ENCODE results near the gene MCTP1. TPM values are rescaled to one million over a fixed set of nuclear protein-coding genes. Genes with fewer than 3 reads are reported as not detected.

Gene MCTP1
- total and polyA plus RNA-seq, 2 of the 8 experiments (the other 6 are each of a cell fraction or from before 2014, with no cell fraction given): 0.56 to 3.4 TPM

DNA sequence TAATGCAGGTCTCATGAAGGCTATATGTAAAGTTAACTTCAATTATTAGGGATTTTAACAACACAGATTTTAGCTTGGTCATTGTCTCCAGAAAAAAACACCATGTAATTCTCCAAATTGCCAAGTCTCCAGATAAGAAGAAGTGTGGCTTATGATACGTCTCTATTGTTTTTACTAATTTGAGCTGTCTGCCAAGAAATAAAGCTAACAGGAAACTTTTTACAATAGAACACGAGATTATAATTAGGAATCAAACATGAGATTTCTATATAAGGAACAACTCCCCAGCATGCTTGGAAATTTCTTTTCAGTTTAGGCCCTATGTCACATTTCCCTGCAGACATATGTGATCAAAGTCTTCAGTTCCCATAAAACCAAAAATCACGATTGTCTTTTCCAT lies 142.7 kb downstream of the MCTP1 start:
- H3K4ac ChIP-seq (replicated peaks; ENCODE audit: insufficient read length, low read depth, low read length): no peak overlapping the region
- no peak overlapping the region for H2BK12ac ChIP-seq (ENCODE audit: low read depth, low read length)
- peaks cover 0 to 1% (median 0%) of the 10 kb centered on the region in 4 experiments; a peak in 1 of 7 replicates for H3K27me3 ChIP-seq (replicated peaks in 1 of 4; ENCODE audit: control insufficient read depth in 3 of 4, extremely low read depth in 1 of 4, insufficient read depth in 3 of 4, low read length in 3 of 4)
- H4K20me1 ChIP-seq (replicated peaks in 1 of 2; ENCODE audit: control insufficient read depth in 1 of 2, insufficient read depth in 2 of 2, low read length in 2 of 2): no peaks in the 10 kb centered on the region
- ChIA-PET POLR2A (ENCODE audit: partially characterized antibody) (no interaction called here), CTCF (ENCODE audit: partially characterized antibody) (no interaction called here)
- no peaks in the 10 kb centered on the region for H3K79me1 ChIP-seq (ENCODE audit: low read depth, low read length)
- H3K4me1 ChIP-seq (replicated peaks in 1 of 4; ENCODE audit: control insufficient read depth in 3 of 4, insufficient read depth in 4 of 4, low read length in 3 of 4): no peaks in the 10 kb centered on the region
- no peak overlapping the region for H2BK120ac ChIP-seq (replicated peaks; ENCODE audit: low read depth, low read length)
- H2AFZ ChIP-seq (ENCODE audit: low read length): no peak overlapping the region
- WGBS, 2 experiments (ENCODE audit: extremely low coverage in 1 of 2, insufficient coverage in 1 of 2, insufficient read length in 1 of 2, insufficient replicate concordance in 2 of 2, low coverage in 1 of 2, low lambda C conversion rate in 2 of 2, missing lambda C conversion rate in 1 of 2): 88% methylated on average over 3 of the region's 3 CpGs; no CpG with 5 or more reads in 1 of the 2 experiments
- no peak overlapping the region for H4K91ac ChIP-seq (replicated peaks; ENCODE audit: insufficient read length, low read length)
- no peak overlapping the region for H3K56ac ChIP-seq (replicated peaks; ENCODE audit: insufficient read length, low read depth, low read length)
- no peak overlapping the region for H4K8ac ChIP-seq (ENCODE audit: extremely low read depth, insufficient read depth, low read length)
- no peak overlapping the region for H3K4me3 ChIP-seq (ENCODE audit: extremely low read depth in 1 of 4, insufficient read depth in 2 of 4, low read depth in 3 of 4, low read length in 4 of 4)
- DNase-seq (ENCODE audit: low read depth in 1 of 2, low spot score in 2 of 2): no peak
- no peak overlapping the region for H3K4me2 ChIP-seq (ENCODE audit: insufficient read depth in 1 of 2, low read depth in 2 of 2, low read length in 2 of 2)
- no peak overlapping the region for H3K14ac ChIP-seq (ENCODE audit: insufficient read length)
- no peak overlapping the region for H2BK20ac ChIP-seq (ENCODE audit: low read length)
- H3K18ac ChIP-seq (ENCODE audit: extremely low read depth, low read length): no peak overlapping the region
- FAIRE-seq: no peak
- no peak overlapping the region for H2BK15ac ChIP-seq (ENCODE audit: low read length)
- H3K9me3 ChIP-seq (ENCODE audit: insufficient read depth in 2 of 2, low read depth in 1 of 2, low read length in 1 of 2): no peaks in the 10 kb centered on the region; a peak in 1 of 4 replicates
- H3K23ac ChIP-seq (ENCODE audit: insufficient read length): no peak overlapping the region
- no peak overlapping the region for H3K27ac ChIP-seq (ENCODE audit: low read depth, low read length)
- H3K36me3 ChIP-seq (ENCODE audit: control insufficient read depth in 2 of 4, insufficient read depth in 4 of 4, low read length in 3 of 4): no peaks in the 10 kb centered on the region
- H2BK5ac ChIP-seq (ENCODE audit: low read depth, low read length): no peak overlapping the region
- no peaks in the 10 kb centered on the region for H3K23me2 ChIP-seq (ENCODE audit: low read depth, low read length)
- H3K9ac ChIP-seq (replicated peaks in 1 of 4; ENCODE audit: extremely low read depth in 1 of 4, low read depth in 3 of 4, low read length in 3 of 4): no peak overlapping the region
- H2AK5ac ChIP-seq (ENCODE audit: low read depth, low read length): no peak overlapping the region
- no peaks in the 10 kb centered on the region for H3K79me2 ChIP-seq (ENCODE audit: control insufficient read depth in 1 of 2, insufficient read depth in 2 of 2, low read length in 2 of 2)
- H4K5ac ChIP-seq (ENCODE audit: insufficient read length, low read depth, low read length): no peak overlapping the region
- no peak for TF ChIP-seq POLR2AphosphoS5 (IDR thresholded peaks at IDR 0.05; ENCODE audit: low read depth, low read length)
- no peak for TF ChIP-seq TCF12 (IDR thresholded peaks at IDR 0.05; ENCODE audit: low read depth, low read length)
- TF ChIP-seq EGR1 (IDR thresholded peaks at IDR 0.05; ENCODE audit: borderline replicate concordance, low read depth, low read length): no peak
- TF ChIP-seq CBX8 (IDR thresholded peaks at IDR 0.05; ENCODE audit: borderline replicate concordance, low read depth, low read length): no peak
- TF ChIP-seq CHD2 (IDR thresholded peaks at IDR 0.05; ENCODE audit: low read length): no peak
- TF ChIP-seq BACH1 (IDR thresholded peaks at IDR 0.05; ENCODE audit: low read length): no peak
- TF ChIP-seq RNF2 (IDR thresholded peaks at IDR 0.05; ENCODE audit: borderline replicate concordance, low read depth, low read length, missing control alignments, poor library complexity, severe bottlenecking): no peak
- no peak for TF ChIP-seq ASH2L (IDR thresholded peaks at IDR 0.05; ENCODE audit: low read length)
- no peak for TF ChIP-seq GTF2F1 (IDR thresholded peaks at IDR 0.05; ENCODE audit: borderline replicate concordance, low read depth, low read length)
- no peak for TF ChIP-seq TAF7 (optimal IDR thresholded peaks at IDR 0.05; ENCODE audit: borderline replicate concordance, low read depth, low read length)
- no peak for TF ChIP-seq KDM4A (IDR thresholded peaks at IDR 0.05; ENCODE audit: low read depth, low read length, severe bottlenecking)
- TF ChIP-seq TEAD4 (IDR thresholded peaks at IDR 0.05; ENCODE audit: low read depth, low read length): no peak
- TF ChIP-seq YY1 (IDR thresholded peaks at IDR 0.05; ENCODE audit: low read depth, low read length): no peak
- no peak for TF ChIP-seq HDAC6 (IDR thresholded peaks at IDR 0.05; ENCODE audit: low read depth, low read length)
- TF ChIP-seq, protein P1, sequence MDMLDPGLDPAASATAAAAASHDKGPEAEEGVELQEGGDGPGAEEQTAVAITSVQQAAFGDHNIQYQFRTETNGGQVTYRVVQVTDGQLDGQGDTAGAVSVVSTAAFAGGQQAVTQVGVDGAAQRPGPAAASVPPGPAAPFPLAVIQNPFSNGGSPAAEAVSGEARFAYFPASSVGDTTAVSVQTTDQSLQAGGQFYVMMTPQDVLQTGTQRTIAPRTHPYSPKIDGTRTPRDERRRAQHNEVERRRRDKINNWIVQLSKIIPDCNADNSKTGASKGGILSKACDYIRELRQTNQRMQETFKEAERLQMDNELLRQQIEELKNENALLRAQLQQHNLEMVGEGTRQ (IDR thresholded peaks at IDR 0.05; ENCODE audit: low read length): no peak

Data from H1 (cell line).